Measurements from ENCODE around the gene MED12L.
"Not testable (repeated sequence)": the region's sequence is repeated elsewhere in the genome, so short reads cannot be mapped to it uniquely, and the experiment has no call there.

Gene MED12L

GRCh38 chr3:151085227-151085888 lies at the start of gene MED12L:
MED12L (plus strand) TSS chr3:151085664; CDS start chr3:151086927, 1,263 bp downstream.
- peak; percentile 30 for DNase-seq (ENCODE audit: low spot score)

- DNase-seq (ENCODE audit: low spot score) = no peak
These were observed 47.6 kb upstream of the MED12L start for GRCh38 chr3:151037746-151038477.

DNA sequence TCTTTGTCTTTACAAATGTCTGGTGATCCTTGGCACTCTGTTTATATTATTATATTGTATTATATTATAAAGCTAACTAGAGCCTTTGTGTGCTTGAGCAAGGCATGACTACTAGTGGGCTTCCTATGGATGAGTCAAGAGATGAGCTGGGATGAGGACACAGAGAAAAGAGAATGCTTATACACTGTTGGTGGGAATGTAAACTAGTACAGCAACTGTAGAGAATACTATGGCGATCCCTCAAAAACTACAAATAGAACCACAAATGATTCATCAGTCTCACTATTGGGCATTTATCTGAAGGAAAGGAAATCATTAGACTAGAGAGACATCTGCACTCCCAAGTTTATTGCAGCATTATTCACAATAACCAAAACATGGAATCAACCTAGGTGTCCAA lies 40.8 kb upstream of the MED12L start:
- DNase-seq (ENCODE audit: low spot score) = no peak

GRCh38 chr3:151047636-151048035 lies 37.8 kb upstream of the MED12L start:
- no peak for DNase-seq (ENCODE audit: low spot score)

- DNase-seq (ENCODE audit: low spot score) = no peak
These were observed 33.9 kb upstream of the MED12L start for GRCh38 chr3:151051533-151051932.

GRCh38 chr3:151052346-151052745 lies 33.1 kb upstream of the MED12L start:
- no peak for DNase-seq (ENCODE audit: low spot score)

GRCh38 chr3:151052756-151053155 lies 32.7 kb upstream of the MED12L start:
- no peak for DNase-seq (ENCODE audit: low spot score)

GRCh38 chr3:151058740-151059139 lies 26.7 kb upstream of the MED12L start:
- no peak for DNase-seq (ENCODE audit: low spot score)

DNA sequence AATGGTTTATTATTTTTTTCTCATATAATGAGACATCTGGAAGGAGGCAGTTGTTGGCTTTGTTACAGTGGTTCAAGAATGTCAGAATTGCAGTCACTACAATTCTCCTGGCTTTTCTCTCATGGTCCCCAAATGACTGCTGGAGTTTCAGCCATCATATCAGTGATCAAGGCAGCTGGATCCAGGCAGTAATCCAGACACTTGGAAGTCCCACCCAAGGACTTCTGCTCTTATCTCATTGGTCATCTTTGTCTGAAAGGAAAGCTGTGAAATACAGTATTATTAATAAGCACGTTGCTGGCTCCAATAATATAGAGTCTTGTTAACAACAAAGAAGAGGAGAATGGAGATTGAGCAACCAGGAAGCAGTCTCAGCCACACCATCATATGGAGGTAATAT lies 22.9 kb upstream of the MED12L start:
- no peak for DNase-seq (ENCODE audit: low spot score)

DNA sequence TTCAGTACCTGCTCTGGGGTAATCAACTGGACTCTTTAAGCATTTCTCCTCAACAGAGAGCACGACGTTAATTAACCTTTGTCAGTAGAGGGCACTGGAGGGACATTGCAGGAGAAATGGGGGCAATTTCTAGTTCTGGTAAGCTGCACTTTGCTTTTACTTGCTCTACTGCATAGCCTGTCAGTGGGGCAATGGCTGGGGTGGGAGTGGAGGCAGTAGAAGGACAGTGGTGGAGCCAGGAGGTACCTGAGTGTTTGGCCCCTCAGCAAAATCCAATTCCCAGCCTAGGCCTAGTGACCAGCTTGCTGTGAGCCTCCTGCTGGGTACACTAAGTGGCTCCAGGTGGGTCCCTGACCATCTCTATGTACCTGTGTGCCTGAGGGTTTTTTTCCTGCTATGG lies 18.3 kb upstream of the MED12L start:
- no peak for DNase-seq (ENCODE audit: low spot score)

DNA sequence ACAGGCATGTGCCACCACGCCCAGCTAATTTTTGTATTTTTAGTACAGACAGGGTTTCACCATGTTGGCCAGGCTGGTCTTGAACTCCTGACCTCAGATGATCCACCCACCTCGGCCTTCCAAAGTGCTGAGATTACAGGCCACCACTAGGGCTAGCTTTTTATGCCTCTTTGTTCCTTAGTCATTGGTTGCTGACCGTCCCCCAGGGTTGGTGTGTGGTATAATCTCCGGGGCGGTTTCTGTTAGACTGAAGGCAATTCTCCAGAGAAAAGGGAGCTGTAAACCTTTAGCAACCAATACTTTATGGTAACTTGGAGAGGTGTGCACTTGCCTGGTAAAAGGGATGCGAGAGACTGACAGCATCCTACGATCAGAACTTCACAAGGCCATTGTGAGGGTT lies 12.6 kb upstream of the MED12L start:
- not testable (repeated sequence) for DNase-seq (ENCODE audit: low spot score)

DNA sequence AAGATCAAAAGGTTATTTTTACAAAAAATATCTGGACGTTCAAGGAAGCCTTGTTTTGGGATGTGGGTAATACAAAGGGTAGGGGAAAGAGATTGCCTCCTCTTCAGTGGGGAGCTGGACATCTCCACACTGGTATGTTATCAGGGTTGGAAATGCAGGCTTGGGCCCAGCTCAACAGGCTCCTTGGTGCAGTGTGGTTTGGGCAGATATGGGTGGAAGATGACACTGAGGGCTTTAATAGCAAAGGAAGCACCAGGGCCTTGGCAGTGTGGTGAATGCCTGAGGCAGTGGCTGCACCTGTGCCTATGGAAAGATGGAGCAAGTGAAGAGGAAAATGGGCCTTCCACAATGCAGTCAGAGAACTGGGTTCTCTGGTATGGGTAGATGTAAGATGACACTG lies 11.2 kb upstream of the MED12L start:
- DNase-seq (ENCODE audit: low spot score) = no peak

DNA sequence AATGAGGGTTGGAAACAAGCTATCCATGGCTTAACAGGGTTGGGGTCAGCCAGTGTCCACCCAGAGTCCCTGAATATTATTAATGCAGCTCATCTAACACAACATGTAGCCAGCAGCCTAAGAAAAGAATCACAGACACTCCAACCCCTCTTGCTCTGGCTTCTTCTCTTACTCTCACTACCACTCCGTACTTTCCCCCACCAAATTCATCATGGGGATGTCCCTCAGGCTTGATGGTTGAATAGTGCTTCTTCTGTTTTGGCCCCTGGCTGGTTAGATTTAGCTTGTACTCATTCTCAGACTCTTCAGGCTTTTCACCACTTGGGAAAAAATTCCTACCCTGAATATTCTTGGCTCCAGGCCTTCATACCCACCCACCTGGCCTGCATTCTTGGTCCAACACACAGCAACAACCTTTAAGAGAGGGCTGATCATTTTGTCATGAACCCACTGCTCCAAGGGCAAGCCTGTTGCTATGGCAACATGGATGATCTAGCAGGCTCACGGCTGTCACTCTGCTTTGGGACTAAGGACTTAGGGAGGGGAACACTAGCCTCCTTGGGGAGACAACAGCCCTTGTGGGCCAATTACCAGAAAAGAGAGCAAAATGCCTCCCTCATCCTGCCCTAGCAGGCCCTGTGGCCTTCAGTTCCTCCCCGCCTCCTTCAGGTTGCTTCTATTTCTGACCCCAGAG lies 9.4 kb upstream of the MED12L start:
- no peak for DNase-seq (ENCODE audit: low spot score)

DNA sequence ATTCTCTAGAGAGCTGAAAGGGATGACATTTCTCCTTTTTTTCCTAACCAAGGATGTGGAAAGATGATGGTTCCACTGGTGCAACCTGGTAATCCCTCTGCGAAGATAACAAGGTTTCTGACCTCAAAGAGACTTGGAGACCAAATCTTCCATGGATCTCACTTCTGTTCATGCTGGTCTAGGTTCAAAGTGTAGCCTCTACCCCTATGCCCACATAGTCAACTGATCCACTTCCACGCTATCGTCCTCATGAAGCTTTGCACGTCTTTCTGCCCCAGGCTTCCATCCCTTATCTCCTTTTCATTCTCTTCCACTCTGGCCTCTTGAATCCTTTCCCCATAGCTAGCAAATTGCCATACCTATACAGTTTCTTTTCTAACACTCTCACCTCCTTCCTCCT lies 8.8 kb upstream of the MED12L start:
- DNase-seq (ENCODE audit: low spot score) = no peak

- DNase-seq (ENCODE audit: low spot score) = not testable (repeated sequence)
These were observed 4.4 kb upstream of the MED12L start for GRCh38 chr3:151081082-151081481.

DNA sequence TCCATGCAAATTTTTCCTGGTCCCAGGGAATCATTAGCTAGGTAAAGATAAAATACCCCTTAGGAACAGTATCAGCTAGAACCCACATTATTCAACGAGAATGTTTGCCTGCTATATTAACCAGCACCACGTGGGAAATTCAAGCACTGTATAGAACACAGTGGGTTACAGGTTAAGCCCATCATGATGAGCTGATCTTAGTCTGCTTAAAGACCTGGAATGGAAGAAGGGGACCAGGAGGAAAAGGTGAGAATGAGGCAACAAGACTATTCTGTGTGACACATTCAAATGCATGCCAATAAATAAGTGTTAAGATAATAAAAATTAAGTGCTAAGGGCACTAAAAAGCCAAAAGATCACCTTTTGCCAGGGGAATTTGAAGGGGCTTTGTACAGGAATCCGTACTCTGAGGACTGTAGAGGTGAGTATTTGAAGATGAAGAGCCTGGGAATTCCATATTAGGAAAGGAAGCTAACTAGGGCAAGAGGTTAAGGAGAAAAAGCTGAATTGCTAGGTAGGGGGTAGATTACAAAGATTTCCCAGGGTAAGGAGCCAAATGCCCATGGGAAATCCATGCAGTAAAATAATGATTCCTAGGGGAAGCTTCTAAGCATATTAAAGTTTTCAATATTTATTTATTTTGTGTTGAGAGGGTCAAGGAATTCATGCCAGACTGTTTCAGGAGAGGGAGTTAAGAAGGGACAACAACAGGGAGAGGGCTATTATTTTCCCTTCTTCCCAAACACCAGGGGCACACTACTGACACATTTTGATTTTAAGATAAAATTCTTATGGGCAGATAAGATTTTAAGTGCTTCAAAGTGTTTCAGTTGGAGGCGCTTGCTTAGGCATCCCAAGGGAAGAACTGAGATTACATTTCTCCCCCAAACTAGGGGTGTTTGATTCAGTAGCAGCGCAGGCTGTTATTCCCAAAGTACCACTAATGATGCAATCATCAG lies 2.3 kb upstream of the MED12L start:
- no peak for DNase-seq (ENCODE audit: low spot score)

GRCh38 chr3:151084893-151085226 lies 604 bp upstream of the MED12L start:
- no peak for DNase-seq (ENCODE audit: low spot score)

DNA sequence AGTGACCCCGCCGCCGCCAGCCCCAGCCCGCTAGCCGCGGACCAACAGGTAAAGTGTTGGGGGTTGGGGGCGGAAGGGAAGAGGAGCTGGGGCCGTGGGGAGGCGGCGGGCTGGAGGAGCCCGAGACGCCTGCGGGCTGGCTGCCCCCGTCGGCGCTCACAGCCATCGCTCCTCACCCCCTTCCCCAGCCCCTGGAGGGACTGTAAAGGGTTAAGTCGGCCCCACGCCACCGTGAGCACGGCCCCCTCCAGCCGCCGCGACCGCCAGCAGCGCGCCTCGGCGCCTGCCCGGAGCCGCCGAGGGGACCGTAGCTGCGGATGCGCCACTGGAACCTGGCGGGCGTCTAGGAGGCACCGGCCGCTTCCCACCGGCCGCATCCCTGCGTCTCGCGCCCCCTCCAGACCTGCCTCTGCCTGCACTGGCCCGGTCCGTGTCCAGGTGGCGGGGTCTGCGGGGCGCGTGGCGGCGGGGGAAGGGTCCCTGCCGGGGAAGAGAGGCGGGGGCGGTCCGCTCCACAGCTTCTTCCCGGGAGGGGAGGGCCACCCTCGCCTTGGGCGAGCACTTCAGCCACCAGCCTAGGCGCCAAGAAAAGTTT lies 522 bp downstream of the MED12L start:
- no peak for DNase-seq (ENCODE audit: low spot score)

- peak; percentile 63 for DNase-seq (ENCODE audit: low spot score)
These were observed 1.3 kb downstream of the MED12L start for GRCh38 chr3:151086484-151087456.

- DNase-seq (ENCODE audit: low spot score) = no peak
These were observed 2.2 kb downstream of the MED12L start for GRCh38 chr3:151087648-151088047.

All from pons (tissue), 1 donor.